Measurements from ENCODE around the gene DUSP9.
"Not testable (repeated sequence)": the region's sequence is repeated elsewhere in the genome, so short reads cannot be mapped to it uniquely, and the experiment has no call there.

DNA sequence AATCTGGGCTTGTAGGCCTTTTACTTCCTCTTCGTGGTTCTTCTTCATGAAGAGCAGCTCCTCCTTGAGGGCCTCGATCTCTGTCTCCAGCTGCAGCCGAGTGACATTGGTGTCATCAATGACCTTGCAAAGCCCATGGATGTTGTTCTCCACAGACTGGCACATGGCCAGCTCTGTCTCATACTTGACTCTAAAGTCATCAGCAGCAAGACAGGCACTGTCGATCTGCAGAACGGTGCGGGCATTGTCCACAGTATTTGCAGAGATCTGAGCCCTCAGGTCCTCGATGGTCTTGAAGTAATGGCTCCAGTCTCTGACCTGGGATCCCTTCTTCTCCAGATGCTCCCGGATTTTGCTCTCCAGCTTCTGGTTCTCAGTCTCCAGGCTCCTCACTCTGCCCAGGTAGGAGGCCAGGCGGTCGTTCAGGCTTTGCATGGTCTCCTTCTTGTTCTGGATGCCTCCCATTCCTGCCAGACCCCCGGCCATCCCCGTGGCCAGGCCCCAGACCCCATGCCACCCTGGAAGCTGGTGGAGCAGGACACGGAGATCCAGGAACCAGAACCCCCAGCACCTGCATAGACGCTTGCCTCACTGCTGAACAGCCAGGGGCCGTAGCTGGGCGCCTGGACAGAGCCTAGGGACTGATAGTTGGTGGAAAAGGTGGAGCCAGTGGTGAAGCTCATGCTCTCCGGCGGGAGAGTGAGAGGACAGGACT, 42.2 kb upstream of the DUSP9 start:
- not testable (repeated sequence) for TF ChIP-seq CTCF (IDR thresholded peaks at IDR 0.05 in 2 of 3, conservative IDR thresholded peaks at IDR 0.05 in 1 of 3; ENCODE audit: control insufficient read depth in 2 of 3, extremely low read depth in 1 of 3, insufficient read depth in 1 of 3, low read depth in 3 of 3, low read length in 3 of 3); CBX3 (IDR thresholded peaks at IDR 0.05; ENCODE audit: borderline replicate concordance, low read depth); BMI1 (IDR thresholded peaks at IDR 0.05; ENCODE audit: borderline replicate concordance)
- TF ChIP-seq, protein P1, sequence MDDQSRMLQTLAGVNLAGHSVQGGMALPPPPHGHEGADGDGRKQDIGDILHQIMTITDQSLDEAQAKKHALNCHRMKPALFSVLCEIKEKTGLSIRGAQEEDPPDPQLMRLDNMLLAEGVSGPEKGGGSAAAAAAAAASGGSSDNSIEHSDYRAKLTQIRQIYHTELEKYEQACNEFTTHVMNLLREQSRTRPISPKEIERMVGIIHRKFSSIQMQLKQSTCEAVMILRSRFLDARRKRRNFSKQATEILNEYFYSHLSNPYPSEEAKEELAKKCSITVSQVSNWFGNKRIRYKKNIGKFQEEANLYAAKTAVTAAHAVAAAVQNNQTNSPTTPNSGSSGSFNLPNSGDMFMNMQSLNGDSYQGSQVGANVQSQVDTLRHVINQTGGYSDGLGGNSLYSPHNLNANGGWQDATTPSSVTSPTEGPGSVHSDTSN (IDR thresholded peaks at IDR 0.05; ENCODE audit: insufficient replicate concordance, low read depth, low read length): not testable (repeated sequence)
- TF ChIP-seq, protein P2, sequence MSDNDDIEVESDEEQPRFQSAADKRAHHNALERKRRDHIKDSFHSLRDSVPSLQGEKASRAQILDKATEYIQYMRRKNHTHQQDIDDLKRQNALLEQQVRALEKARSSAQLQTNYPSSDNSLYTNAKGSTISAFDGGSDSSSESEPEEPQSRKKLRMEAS (IDR thresholded peaks at IDR 0.05; ENCODE audit: low read depth, low read length): not testable (repeated sequence)

Measured in GM12878 (cell line).